T-cell (primary cell): ENCODE measurements around the gene PTPRB. TPM values are rescaled to one million over a fixed set of nuclear protein-coding genes. Genes with fewer than 3 reads are reported as not detected.
A peak's percentile ranks its signal among the peaks of the same experiment; 100 is the strongest.

ENCODE experiments used
- ATAC-seq, 4 experiments: fragments of 200-7000 bp in 3 of 4; fragments of 150-1000 bp in 1 of 4; cut with Tn5 transposase; replicated peaks in 1 of 4; 1 replicate in 3 of 4; 2 replicates in 1 of 4; pipeline ENCODE4 v1.10.0; 2021; ENCODE audit warnings: moderate library complexity in 3 of 4, mild to moderate bottlenecking in 2 of 4, moderate number of reproducible peaks in 1 of 4
- CTCF ChIA-PET, 2 donors: fragments of 300-600 bp; sonication (Branson Sonifier 250); formaldehyde crosslinking; loops; one replicate each; lab custom pipeline; 2022; ENCODE audit warnings: antibody characterized with exemption in 2 of 2; lab: Charles Lee
- POLR2A ChIA-PET, 2 donors: fragments of 300-600 bp; sonication (Branson Sonifier 250); formaldehyde crosslinking; loops; one replicate each; lab custom pipeline; 2022; ENCODE audit warnings: antibody characterized with exemption in 2 of 2; lab: Charles Lee
- DNase-seq, 35 experiments: peaks; one replicate each; pipeline versions ENCODE4 v3.0.0 to v3.0.0-alpha.2; 2013 to 2023
- H3K27ac ChIP-seq: one replicate; pipeline ENCODE4 v1.5.1; 2013; ENCODE audit warnings: low read length
- H3K27me3 ChIP-seq, 2 experiments: replicated peaks in 1 of 2; 1 replicate in 1 of 2; 2 replicates in 1 of 2; pipeline versions ENCODE4 v1.6.1 to v1.7.0; 2013; ENCODE audit warnings: low read length in 1 of 2, mixed read lengths in 1 of 2; ENCODE audit not compliant: control insufficient read depth in 2 of 2, insufficient read depth in 2 of 2; ENCODE audit errors: extremely low read depth in 1 of 2
- H3K36me3 ChIP-seq, 2 donors: 1 replicate in 1 of 2; 2 replicates in 1 of 2; pipeline versions ENCODE4 v1.6.1 to v1.7.0; 2013; ENCODE audit warnings: low read length in 1 of 2; ENCODE audit not compliant: control insufficient read depth in 2 of 2, insufficient read depth in 1 of 2; ENCODE audit errors: extremely low read depth in 1 of 2
- H3K4me1 ChIP-seq, 2 experiments: 1 replicate in 1 of 2; 2 replicates in 1 of 2; pipeline versions ENCODE4 v1.6.1 to v1.7.0; 2013; ENCODE audit warnings: low read length in 2 of 2, mixed read lengths in 1 of 2; ENCODE audit not compliant: insufficient read depth in 2 of 2, control insufficient read depth in 1 of 2; ENCODE audit errors: extremely low read depth in 1 of 2
- H3K4me3 ChIP-seq, 2 donors: 1 replicate in 1 of 2; 2 replicates in 1 of 2; pipeline versions ENCODE4 v1.5.1 to v1.7.0; 2013; ENCODE audit warnings: mild to moderate bottlenecking in 2 of 2, low read length in 1 of 2, moderate library complexity in 1 of 2; ENCODE audit not compliant: control insufficient read depth in 1 of 2; ENCODE audit errors: extremely low read depth in 1 of 2
- H3K9me3 ChIP-seq: 2 replicates; pipeline ENCODE4 v1.7.0; 2013
- H3K27ac Mint-ChIP-seq, 2 donors: one replicate each; pipeline ENCODE4 v1.8.0; 2020 to 2021; ENCODE audit warnings: mild to moderate bottlenecking in 2 of 2, mixed read lengths in 2 of 2
- H3K27me3 Mint-ChIP-seq, 2 donors: one replicate each; pipeline ENCODE4 v1.8.0; 2021 to 2022; ENCODE audit warnings: mixed read lengths in 2 of 2
- H3K36me3 Mint-ChIP-seq: one replicate; pipeline ENCODE4 v1.8.0; 2021; ENCODE audit warnings: mixed read lengths
- H3K4me1 Mint-ChIP-seq, 3 donors: one replicate each; pipeline ENCODE4 v1.8.0; 2020 to 2022; ENCODE audit warnings: mixed read lengths in 3 of 3, mild to moderate bottlenecking in 1 of 3
- H3K4me3 Mint-ChIP-seq, 3 donors: one replicate each; pipeline ENCODE4 v1.8.0; 2020 to 2022; ENCODE audit warnings: mild to moderate bottlenecking in 3 of 3, mixed read lengths in 3 of 3, moderate library complexity in 3 of 3
- H3K9me3 Mint-ChIP-seq, 3 donors: one replicate each; pipeline ENCODE4 v1.8.0; 2020 to 2022; ENCODE audit warnings: mixed read lengths in 3 of 3
- WGBS: methylation state at CpG from one replicate; pipeline ENCODE4 v1.1.5; 2013; ENCODE audit warnings: missing lambda C conversion rate; ENCODE audit not compliant: insufficient coverage; 5-methylcytosine and 5-hydroxymethylcytosine counted together
- total RNA-seq, 35 experiments: library from RNA in 6 of 35; stranded (reverse) in 6 of 35; fragments of 120-200 nt in 1 of 35; gene quantifications; one replicate each; pipeline versions ENCODE4 v1.2.1 to v1.2.4 and lab custom pipeline; 2013 to 2026

Gene PTPRB
- total RNA-seq, 5 donors from 2014 or later (not counting 1 experiment from before 2014, with no cell fraction given) = 0.06 to 0.30 (median 0.16) TPM; not detected in 1

- 100% methylated on average over 1 of the region's 5 CpGs for WGBS
- Mint-ChIP-seq H3K36me3 (no peaks in the 10 kb centered on the region), H3K4me3 (no peak overlapping the region), H3K27me3 (peaks cover 5 to 16% of the 10 kb centered on the region in 2 donors), H3K4me1 (no peaks in the 10 kb centered on the region), H3K9me3 (no peaks in the 10 kb centered on the region), H3K27ac (no peak overlapping the region)
- no peaks in the 10 kb centered on the region for H3K36me3 ChIP-seq
- no peaks in the 10 kb centered on the region for H3K9me3 ChIP-seq
- H3K27me3 ChIP-seq = peaks cover 0 to 2% of the 10 kb centered on the region in 2 experiments
- no peak for ATAC-seq
- ChIA-PET POLR2A (no interaction called here), CTCF (no interaction called here)
- no peak overlapping the region for H3K27ac ChIP-seq
- DNase-seq = no peak
- H3K4me3 ChIP-seq = no peak overlapping the region
- no peaks in the 10 kb centered on the region for H3K4me1 ChIP-seq
These were observed 17.6 kb downstream of the PTPRB start for GRCh38 chr12:70619471-70620152.

GRCh38 chr12:70618371-70618770 lies 18.9 kb downstream of the PTPRB start:
- H3K4me1 ChIP-seq = no peaks in the 10 kb centered on the region
- no peaks in the 10 kb centered on the region for H3K9me3 ChIP-seq
- ATAC-seq (no peak), DNase-seq (no peak)
- no CpG with 5 or more reads among the region's 4 CpGs for WGBS
- ChIA-PET CTCF (no interaction called here), POLR2A (no interaction called here)
- H3K9me3 Mint-ChIP-seq = no peaks in the 10 kb centered on the region
- H3K4me3 ChIP-seq = no peak overlapping the region
- no peak overlapping the region for H3K27ac Mint-ChIP-seq
- no peaks in the 10 kb centered on the region for H3K4me1 Mint-ChIP-seq
- no peaks in the 10 kb centered on the region for H3K36me3 Mint-ChIP-seq
- peaks cover 0 to 2% of the 10 kb centered on the region in 2 experiments for H3K27me3 ChIP-seq
- peaks cover 7 to 17% of the 10 kb centered on the region in 2 donors for H3K27me3 Mint-ChIP-seq
- no peak overlapping the region for H3K27ac ChIP-seq
- H3K36me3 ChIP-seq = no peaks in the 10 kb centered on the region
- no peak overlapping the region for H3K4me3 Mint-ChIP-seq

- POLR2A ChIA-PET = no interaction called here
- CTCF ChIA-PET = no interaction called here
- no peaks in the 10 kb centered on the region for H3K4me1 ChIP-seq
- H3K27me3 Mint-ChIP-seq = peaks cover 9 to 20% of the 10 kb centered on the region in 2 donors
- no CpG with 5 or more reads among the region's 4 CpGs for WGBS
- H3K36me3 Mint-ChIP-seq = no peaks in the 10 kb centered on the region
- DNase-seq (no peak), ATAC-seq (no peak)
- no peak overlapping the region for H3K27ac ChIP-seq
- no peaks in the 10 kb centered on the region for H3K36me3 ChIP-seq
- H3K27ac Mint-ChIP-seq = no peak overlapping the region
- no peak overlapping the region for H3K4me3 ChIP-seq
- H3K9me3 Mint-ChIP-seq = no peaks in the 10 kb centered on the region
- H3K9me3 ChIP-seq = no peaks in the 10 kb centered on the region
- H3K27me3 ChIP-seq = peaks cover 0 to 2% of the 10 kb centered on the region in 2 experiments
- H3K4me3 Mint-ChIP-seq = no peak overlapping the region
- H3K4me1 Mint-ChIP-seq = no peaks in the 10 kb centered on the region
These were observed 19.8 kb downstream of the PTPRB start for GRCh38 chr12:70617450-70617849.

- Histone ChIP-seq H3K27ac (no peak overlapping the region), H3K27me3 (peaks cover 2 to 6% of the 10 kb centered on the region in 2 experiments), H3K4me3 (no peak overlapping the region), H3K4me1 (no peaks in the 10 kb centered on the region), H3K36me3 (no peaks in the 10 kb centered on the region), H3K9me3 (no peaks in the 10 kb centered on the region)
- no peak overlapping the region for H3K4me3 Mint-ChIP-seq
- H3K27me3 Mint-ChIP-seq = peaks cover 20 to 37% of the 10 kb centered on the region in 2 donors
- no CpG with 5 or more reads among the region's 5 CpGs for WGBS
- CTCF ChIA-PET = no interaction called here
- H3K27ac Mint-ChIP-seq = no peak overlapping the region
- H3K9me3 Mint-ChIP-seq = no peaks in the 10 kb centered on the region
- peaks cover 0 to 3% (median 3%) of the 10 kb centered on the region in 3 donors for H3K4me1 Mint-ChIP-seq
- H3K36me3 Mint-ChIP-seq = no peaks in the 10 kb centered on the region
- POLR2A ChIA-PET = no interaction called here
- ATAC-seq (no peak), DNase-seq (no peak)
These were observed 21.9 kb downstream of the PTPRB start for GRCh38 chr12:70615174-70615866.

- peaks cover 4 to 19% of the 10 kb centered on the region in 2 experiments for H3K27me3 ChIP-seq
- H3K9me3 ChIP-seq = no peaks in the 10 kb centered on the region
- Mint-ChIP-seq H3K27ac (no peak overlapping the region), H3K4me3 (peak overlapping the region in 2 of 3 donors; percentile 41 to 45), H3K4me1 (peaks cover 0 to 8% (median 7%) of the 10 kb centered on the region in 3 donors), H3K36me3 (no peaks in the 10 kb centered on the region), H3K9me3 (no peaks in the 10 kb centered on the region), H3K27me3 (peaks cover 44% of the 10 kb centered on the region in 2 donors)
- ATAC-seq = no peak
- ChIA-PET CTCF (interaction anchor here in 1 of 2 donors (0.6 kb wide), 1 partner anchor 34 kb away, joined by 4 read pairs; no protein-coding TSS in a partner anchor), POLR2A (no interaction called here)
- H3K27ac ChIP-seq = no peak overlapping the region
- WGBS = 3% methylated on average over 62 of the region's 63 CpGs
- H3K4me3 ChIP-seq = peak overlapping the region in 1 of 2 donors; percentile 29
- no peaks in the 10 kb centered on the region for H3K36me3 ChIP-seq
- H3K4me1 ChIP-seq = peaks cover 0 to 5% of the 10 kb centered on the region in 2 experiments
- DNase-seq = peak in 1 of 35 experiments; percentile 1
These were observed 27.3 kb downstream of the PTPRB start for GRCh38 chr12:70609739-70610491.

- POLR2A ChIA-PET = no interaction called here
- H3K4me1 ChIP-seq = peaks cover 0 to 5% of the 10 kb centered on the region in 2 experiments
- H3K4me3 ChIP-seq = peak overlapping the region in 1 of 2 donors; percentile 29
- CTCF ChIA-PET = no interaction called here
- H3K4me1 Mint-ChIP-seq = peaks cover 0 to 8% (median 7%) of the 10 kb centered on the region in 3 donors
- DNase-seq (no peak), ATAC-seq (no peak)
- no peaks in the 10 kb centered on the region for H3K36me3 Mint-ChIP-seq
- H3K9me3 Mint-ChIP-seq = no peaks in the 10 kb centered on the region
- peaks cover 44 to 47% of the 10 kb centered on the region in 2 donors for H3K27me3 Mint-ChIP-seq
- no peak overlapping the region for H3K27ac ChIP-seq
- peak overlapping the region in 2 of 3 donors; percentile 10 to 21 for H3K4me3 Mint-ChIP-seq
- H3K27ac Mint-ChIP-seq = no peak overlapping the region
- peaks cover 4 to 19% of the 10 kb centered on the region in 2 experiments for H3K27me3 ChIP-seq
- WGBS = 94% methylated on average over 2 of the region's 2 CpGs
- no peaks in the 10 kb centered on the region for H3K9me3 ChIP-seq
- no peaks in the 10 kb centered on the region for H3K36me3 ChIP-seq
These were observed 28.0 kb downstream of the PTPRB start for GRCh38 chr12:70609203-70609602.
